MV-4-11 (cell line): ENCODE data around the gene GPR150.

ENCODE experiments used
- DNase-seq: peaks from one replicate; lab custom pipeline; 2025; lab: John Stamatoyannopoulos, UW

Gene GPR150

GRCh38 chr5:95620030-95620869 lies at the start of gene GPR150:
Gene GPR150, plus strand, starts transcription at chr5:95620087. Its CDS starts 189 bp downstream, at chr5:95620276.
- peak; percentile 48 for DNase-seq

- DNase-seq, result no peak
Observed at GRCh38 chr5:95572016-95572415, 47.9 kb upstream of the GPR150 start.

DNA sequence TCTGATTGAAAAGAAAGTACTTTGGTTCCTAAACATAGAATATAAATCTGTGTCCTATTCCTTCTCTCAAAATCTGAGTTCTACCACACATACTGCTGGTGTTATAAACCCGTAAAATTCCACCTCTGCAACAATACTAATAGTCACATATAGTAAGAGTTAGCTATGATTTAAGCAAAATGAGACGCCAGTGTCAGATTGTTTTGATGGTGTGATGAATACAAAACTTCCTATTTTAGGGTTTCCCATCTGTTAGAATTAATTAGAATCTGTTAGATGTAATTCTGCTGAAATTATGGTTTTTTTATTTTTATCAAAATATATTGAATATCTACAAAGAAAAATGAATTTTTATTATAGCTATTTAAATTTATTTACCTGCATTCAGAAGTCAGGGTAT lies 38.3 kb upstream of the GPR150 start:
- DNase-seq, result no peak

GRCh38 chr5:95583992-95584391 lies 35.9 kb upstream of the GPR150 start:
- DNase-seq, result no peak

DNA sequence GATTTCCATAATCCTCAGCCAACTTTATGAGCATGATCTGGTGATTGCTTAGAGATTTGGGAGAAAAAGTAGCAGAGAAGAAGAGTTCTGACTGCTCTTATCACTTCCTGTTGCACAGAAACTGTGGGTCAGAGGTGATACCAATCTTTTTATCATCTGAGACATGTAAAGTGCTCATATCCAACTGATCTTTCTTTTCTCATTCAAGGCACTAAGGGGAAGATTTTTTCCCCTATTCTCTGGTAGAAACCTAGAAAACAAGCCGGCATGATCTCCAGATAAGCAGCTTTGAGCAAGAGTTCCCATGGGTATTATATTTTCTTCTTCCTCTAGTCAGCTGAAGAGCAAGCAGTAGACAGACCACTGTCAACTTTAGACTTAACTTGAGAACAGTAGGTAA lies 29.0 kb upstream of the GPR150 start:
- no peak for DNase-seq

DNA sequence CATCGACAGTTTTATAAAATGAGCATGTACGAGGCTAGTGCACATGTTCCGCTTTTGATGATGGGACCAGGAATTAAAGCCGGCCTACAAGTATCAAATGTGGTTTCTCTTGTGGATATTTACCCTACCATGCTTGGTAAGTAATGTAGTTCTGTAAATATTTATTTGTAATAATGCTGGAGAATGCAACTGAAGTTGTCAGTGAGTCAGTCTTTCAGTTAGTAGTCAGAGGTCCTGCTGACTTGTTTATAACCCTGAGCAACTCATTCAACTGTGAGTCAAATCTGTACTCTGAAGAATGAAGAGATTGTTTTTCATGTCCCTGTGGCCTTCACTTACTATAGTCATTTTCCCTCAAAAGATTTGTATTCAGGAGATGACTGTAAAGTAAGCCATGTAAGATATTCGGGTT lies 28.4 kb upstream of the GPR150 start:
- no peak for DNase-seq

GRCh38 chr5:95595289-95595931 lies 24.5 kb upstream of the GPR150 start:
- no peak for DNase-seq

- no peak for DNase-seq
Observed at GRCh38 chr5:95599252-95599651, 20.6 kb upstream of the GPR150 start.

- DNase-seq, result no peak
Observed at GRCh38 chr5:95600557-95600956, 19.3 kb upstream of the GPR150 start.

DNA sequence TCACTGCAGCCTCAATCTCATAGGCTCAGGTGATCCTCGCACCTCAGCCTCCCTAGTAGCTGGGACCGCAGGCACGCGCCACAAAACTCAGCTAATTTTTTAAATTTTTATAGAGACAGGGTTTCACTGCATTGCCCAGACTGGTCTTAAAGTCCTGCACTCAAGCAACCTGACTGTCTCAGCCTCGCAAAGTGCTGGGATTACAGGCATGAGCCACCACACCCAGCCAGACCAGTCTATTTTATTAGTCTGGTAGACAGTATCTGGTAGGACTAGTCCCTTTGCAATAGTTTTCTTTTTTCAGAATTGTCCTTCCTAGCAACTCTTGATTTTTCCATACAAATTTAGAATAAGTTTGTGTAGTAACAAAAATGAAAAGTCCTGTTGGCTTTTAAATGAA lies 14.1 kb upstream of the GPR150 start:
- no peak for DNase-seq

GRCh38 chr5:95606419-95606818 lies 13.5 kb upstream of the GPR150 start:
- no peak for DNase-seq

GRCh38 chr5:95609711-95610110 lies 10.2 kb upstream of the GPR150 start:
- no peak for DNase-seq

DNA sequence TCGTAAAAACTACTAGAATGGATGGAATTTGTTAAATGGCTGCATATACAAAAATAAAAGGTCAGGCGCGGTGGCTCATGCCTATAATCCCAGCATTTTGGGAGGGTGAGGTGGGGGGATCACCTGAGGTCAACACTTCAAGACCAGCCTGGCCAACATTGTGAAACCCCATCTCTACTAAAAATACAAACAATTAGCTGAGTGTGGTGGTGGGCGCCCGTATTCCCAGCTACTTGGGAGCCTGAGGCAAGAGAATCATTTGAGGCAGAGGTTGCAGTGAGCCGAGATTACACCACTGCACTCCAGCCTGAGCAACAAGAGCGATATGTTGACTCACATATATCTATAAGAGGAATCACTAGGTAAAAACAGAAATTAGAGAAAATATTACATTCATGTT lies 9.3 kb upstream of the GPR150 start:
- no peak for DNase-seq

GRCh38 chr5:95611396-95611795 lies 8.5 kb upstream of the GPR150 start:
- no peak for DNase-seq

- no peak for DNase-seq
Observed at GRCh38 chr5:95613514-95613913, 6.4 kb upstream of the GPR150 start.

GRCh38 chr5:95615164-95615467 lies 4.8 kb upstream of the GPR150 start:
- peak; percentile 16 for DNase-seq

- DNase-seq, result peak; percentile 58
Observed at GRCh38 chr5:95617057-95617456, 2.8 kb upstream of the GPR150 start.

DNA sequence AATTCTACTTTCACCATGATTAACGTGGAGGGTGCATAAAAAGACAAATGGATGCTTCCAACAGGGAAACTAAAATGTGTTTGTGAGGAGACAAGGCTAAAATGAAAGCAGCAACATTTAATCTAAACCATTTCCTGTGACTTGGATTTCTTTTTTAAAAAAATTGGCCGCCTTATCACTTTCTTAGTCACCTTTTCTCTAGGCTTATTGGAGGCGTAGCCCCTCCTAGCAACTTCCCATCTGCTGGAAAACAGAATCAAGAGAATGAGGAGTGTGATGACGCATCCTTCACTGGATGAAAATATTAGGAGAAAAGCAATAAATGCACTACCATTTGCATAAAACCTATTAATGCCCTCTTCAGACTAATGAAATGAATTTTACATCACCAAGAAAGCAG lies 791 bp upstream of the GPR150 start:
- DNase-seq, result no peak

- no peak for DNase-seq
Observed at GRCh38 chr5:95619514-95620029, 315 bp upstream of the GPR150 start.

DNA sequence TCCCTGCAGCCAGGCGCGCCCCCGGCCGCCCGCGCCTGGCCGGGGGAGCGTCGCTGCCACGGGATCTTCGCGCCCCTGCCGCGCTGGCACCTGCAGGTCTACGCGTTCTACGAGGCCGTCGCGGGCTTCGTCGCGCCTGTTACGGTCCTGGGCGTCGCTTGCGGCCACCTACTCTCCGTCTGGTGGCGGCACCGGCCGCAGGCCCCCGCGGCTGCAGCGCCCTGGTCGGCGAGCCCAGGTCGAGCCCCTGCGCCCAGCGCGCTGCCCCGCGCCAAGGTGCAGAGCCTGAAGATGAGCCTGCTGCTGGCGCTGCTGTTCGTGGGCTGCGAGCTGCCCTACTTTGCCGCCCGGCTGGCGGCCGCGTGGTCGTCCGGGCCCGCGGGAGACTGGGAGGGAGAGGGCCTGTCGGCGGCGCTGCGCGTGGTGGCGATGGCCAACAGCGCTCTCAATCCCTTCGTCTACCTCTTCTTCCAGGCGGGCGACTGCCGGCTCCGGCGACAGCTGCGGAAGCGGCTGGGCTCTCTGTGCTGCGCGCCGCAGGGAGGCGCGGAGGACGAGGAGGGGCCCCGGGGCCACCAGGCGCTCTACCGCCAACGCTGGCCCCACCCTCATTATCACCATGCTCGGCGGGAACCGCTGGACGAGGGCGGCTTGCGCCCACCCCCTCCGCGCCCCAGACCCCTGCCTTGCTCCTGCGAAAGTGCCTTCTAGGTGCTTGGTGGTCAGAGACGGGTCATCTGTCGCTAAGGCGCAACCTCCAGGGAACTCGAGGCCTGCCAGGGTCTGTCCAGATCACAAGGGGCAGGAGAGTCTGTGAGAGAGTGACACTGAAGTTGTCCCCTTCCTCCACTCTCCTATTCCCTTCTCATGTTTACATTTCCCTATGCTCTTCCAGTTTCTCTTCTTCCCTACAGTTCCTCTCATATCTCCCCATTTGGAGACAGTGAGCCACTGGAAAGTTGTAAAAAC lies 1.3 kb downstream of the GPR150 start:
- no peak for DNase-seq

GRCh38 chr5:95621839-95622629 lies 2.1 kb downstream of the GPR150 start:
- DNase-seq, result peak; percentile 16

DNA sequence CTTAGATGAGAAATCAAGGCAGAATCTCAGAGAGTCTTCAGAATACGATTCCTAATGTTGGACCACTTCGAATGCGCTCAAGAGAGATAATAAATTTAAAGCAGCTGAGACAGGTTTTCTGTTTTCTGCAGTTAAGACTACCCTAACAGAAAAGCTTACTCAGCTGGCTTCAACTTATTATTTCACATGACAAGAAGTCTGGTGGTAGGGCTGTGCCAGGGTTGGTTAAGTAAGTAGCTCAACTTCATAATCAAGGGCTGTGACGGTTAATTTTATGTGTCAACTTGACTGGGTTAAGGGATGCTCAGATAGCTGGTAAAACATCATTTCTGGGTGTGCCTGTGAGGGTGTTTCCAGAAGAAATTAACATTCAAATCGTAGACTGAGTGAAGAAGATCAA lies 3.8 kb downstream of the GPR150 start:
- DNase-seq, result no peak
